ENCODE data around the gene KRTAP2-2.
"Not testable (repeated sequence)": the region's sequence is repeated elsewhere in the genome, so short reads cannot be mapped to it uniquely, and the experiment has no call there.

Gene KRTAP2-2, protein sequence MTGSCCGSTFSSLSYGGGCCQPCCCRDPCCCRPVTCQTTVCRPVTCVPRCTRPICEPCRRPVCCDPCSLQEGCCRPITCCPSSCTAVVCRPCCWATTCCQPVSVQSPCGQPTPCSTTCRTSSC

DNA sequence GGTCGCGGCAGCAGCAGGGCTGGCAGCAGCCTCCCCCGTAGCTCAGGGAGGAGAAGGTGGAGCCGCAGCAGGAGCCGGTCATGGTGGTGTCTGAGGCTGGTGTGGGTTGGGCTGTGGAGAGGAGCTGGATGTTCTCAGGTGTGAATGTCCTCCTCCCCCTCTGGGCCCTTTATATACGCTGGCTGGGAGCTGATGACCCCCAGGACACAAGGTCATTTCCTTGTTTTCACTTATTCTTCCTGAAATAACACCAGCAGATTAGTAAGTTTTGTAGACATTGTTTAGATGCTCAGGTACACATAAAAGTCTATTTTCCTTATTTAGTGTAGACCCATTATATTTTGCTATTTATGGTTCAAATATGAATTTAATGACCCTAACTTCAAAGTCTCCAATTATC is at the start of gene KRTAP2-2:
Gene KRTAP2-2, minus strand, starts transcription at position 101 of the 400 bp plus-strand sequence. Its CDS starts 19 bp downstream, at position 82.
- not testable (repeated sequence) for DNase-seq

DNA sequence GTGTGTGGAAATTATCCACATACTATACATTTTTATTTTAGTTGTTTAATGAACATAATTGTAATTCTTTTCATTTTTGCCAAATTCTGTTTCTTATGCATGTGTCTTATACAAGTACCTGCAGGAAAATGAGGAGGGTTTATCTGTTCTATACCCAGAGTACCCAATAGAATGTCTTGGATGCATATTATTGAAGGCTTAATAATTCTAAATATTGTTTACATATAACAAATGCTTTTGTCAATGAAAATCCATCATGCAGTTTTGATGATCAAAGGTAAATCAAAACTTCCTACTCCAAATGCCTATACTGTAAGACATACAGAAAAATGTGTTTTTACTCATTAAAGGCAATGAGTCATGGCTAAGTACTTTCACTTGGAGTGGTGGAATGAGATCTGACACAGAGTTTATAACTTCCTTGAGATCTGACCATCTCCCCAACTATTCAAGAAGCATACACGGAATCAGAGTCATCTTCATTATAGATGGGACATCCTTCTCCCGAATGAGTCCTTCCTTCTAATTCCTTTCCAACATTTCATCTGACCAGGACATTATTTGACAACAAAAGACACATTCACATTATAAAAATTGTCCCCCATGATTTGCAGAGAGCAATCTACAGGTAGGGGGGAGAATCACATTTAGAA is 49.5 kb upstream of the KRTAP2-2 start:
- not testable (repeated sequence) for DNase-seq

DNA sequence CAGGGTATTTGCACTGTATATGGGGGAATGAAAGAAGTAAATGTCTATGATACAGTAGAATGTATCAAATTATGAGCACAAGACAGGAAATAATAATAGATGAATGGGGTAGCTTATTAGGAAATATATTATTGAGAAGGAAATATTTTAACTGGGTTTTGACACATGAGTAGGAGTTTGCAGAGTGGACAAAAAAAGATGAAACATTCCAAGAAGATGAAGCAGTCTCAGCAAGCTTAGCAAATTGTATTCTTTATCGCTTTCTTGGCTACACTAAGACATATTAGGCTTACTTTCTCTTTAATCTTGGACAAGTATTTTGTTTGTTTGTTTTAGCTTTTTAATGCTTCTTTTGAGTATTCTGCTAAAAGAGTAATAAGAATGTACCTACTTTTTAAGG is 48.9 kb upstream of the KRTAP2-2 start:
- no peak for DNase-seq

DNA sequence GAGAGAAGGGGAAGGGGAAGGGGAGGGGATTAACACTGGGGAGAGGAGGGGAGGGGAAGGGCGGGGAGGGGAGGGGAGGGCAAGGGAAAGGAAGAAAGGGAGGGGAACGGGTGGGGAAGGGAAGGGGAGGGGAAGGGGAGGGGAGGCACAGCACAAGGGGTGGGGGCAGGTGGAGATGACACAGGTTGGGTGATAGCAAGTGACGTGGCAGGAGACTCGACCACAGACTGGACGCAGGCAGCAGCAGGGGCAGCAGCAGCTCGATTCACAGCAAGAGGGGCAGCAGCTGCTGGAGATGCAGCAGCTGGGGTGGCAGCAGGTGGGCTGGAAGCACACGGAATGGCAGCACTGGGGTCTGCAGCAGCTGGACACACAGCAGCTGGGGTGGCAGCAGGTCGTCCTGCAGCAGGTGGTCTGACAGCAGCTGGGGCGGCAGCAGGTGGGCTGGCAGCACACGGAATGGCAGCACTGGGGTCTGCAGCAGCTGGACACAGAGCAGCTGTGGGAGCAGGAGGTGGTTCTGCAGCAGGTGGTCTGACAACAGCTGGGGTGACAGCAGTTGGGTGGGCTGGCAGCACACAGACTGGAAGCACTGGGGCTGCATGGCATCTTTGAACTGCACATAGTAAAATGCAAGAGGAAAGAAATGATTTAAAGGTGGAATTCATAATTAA is 46.7 kb upstream of the KRTAP2-2 start, which contains the start of gene KRTAP4-16:
Gene KRTAP4-16, minus strand, starts transcription at position 624 of the 674 bp plus-strand sequence. Its CDS starts 0 bp downstream, at position 624.
- no peak for DNase-seq

DNA sequence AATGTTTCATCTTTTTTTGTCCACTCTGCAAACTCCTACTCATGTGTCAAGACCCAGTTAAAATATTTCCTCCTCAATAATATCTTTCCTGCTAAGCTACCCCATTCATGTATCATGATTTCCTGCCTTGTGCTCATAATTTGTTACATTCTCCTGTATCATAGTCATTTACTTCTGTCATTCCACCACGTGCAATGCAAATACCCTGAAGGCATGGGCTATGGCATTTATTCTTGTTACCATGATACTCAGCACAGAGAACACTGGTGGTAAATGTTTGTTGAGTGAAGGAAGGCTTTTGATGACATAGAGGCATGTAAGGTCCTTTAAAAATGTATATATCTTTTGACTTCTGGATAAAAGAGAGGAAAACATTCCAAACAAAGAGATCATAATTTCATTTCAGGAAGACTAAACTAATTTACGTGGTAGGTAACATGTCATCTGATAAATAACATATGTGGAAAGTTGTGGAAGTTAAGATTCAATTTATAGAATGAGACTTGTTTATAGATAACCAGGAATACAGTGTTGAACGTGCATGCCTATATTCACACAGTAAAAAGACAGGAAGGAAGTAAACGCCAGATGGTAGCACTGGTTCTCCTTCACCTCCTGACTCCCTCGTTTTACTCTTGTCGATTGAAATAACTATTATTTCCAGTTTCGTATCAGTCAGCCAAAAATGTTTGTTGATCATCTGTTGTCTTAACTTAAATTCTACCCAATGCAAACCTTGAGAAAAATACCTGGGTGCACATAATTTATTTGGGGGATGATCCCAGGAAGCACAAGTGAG is 44.9 kb upstream of the KRTAP2-2 start:
- DNase-seq = not testable (repeated sequence)

DNA sequence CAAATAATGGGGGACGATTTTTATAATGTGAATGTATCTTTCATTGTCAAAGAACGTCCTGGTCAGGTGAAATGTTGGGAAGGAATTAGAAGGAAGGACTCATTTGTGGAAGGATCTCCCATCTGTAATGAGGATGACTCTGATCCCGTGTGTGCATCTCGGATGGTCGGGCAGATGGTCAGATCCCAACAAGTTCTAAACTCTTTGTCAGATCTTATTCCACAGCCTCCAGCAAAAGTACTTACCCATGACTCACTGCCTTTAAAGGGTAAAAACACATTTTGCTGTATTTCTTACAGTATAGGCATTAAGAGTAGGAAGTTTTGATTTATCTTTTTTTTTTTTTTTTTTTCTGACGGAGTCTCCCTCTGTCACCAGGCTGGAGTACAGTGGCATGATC is 43.5 kb upstream of the KRTAP2-2 start:
- DNase-seq = no peak

DNA sequence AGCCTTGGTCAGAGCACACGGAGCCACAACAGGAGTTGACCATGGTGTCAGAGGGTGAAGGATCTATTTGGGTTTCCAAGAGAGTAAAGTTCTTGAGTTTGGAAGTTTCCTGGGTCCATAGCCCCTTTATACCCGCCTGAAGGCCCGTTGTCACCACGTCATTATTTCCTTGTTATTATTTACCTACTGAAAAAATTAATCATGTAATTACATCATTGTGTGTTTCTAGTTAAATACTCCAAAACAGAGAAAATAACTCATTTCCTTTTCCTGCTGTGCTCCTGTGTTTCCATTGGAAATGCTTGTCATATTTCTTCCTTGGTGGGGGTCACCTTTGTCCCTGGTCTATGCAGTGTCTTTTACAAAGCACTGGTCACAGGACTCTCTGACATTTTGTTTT is 43.0 kb upstream of the KRTAP2-2 start, which contains the start of gene KRTAP4-8:
Gene KRTAP4-8, minus strand, starts transcription at position 101 of the 400 bp plus-strand sequence. Its CDS starts 58 bp downstream, at position 43.
- DNase-seq = no peak

DNA sequence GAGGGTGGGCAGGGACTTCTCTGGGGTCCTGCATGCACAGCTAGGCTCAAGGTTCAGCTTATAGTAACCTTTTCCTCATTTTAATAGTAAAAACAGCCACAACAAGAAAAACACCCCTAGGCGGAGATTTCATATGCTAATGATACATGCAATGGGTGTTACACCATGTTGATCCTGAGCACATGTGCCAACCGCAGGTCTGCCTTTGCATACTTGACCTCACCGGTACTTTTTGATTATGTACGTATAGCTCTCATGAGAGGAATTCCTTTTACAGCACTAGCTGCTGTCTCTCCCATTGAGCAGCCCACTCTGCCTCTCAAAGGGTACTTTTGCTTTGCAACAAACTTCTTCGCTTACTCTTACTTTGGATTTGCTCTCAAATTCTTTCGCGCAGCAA is 41.0 kb upstream of the KRTAP2-2 start:
- no peak for DNase-seq

DNA sequence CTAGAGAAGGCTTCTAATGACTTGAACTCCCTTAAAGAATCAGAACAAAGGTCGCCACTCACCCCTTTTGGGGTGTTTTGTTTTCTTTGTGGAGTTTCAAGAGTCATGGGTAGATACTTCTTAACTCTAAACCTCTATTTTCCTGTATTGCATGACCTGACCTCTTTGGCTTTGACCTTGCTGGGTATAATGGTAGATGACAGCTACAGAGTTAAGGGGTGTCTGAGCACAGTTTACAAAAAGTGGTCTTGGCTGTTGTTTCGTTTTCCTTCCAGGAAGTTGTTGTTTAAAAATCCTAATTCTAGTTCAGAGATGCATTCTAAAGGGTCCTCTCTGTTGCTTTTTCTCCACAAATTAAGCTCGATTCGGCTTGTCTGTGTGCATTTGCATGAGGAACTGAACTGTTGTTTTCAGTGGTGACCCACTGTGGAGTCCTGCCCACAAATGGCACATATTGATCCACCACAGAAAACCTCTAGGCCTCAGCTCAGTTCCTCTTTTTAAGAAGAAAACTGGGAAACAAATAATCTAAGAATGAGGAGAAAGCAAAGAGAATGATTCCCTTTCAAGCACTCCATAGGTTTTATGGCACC is 33.8 kb upstream of the KRTAP2-2 start:
- DNase-seq = not testable (repeated sequence)

DNA sequence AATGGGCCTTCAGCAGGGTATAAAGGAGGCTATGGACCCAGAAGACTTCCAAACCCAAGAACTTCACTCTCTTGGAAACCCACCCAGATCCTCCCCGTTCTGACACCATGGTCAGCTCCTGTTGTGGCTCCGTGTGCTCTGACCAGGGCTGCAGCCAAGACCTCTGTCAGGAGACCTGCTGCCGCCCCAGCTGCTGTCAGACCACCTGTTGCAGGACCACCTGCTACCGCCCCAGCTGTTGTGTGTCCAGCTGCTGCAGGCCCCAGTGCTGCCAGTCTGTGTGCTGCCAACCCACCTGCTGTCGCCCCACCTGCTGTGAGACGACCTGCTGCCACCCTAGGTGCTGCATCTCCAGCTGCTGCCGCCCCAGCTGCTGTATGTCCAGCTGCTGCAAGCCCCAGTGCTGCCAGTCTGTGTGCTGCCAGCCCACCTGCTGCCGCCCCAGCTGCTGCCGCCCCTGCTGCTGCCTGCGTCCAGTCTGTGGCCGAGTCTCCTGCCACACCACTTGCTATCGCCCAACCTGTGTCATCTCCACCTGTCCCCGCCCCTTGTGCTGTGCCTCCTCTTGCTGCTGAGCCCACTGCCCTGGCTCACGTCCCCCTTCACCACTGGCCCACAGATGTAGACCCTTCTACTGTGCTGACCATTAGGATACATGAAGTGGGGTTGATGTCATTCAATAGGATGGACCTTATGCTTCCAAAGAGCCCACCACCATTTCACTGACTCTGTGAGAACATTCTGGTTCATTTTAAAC is 29.2 kb upstream of the KRTAP2-2 start, which contains the start of gene KRTAP4-7:
Gene KRTAP4-7, plus strand, starts transcription at position 51 of the 757 bp plus-strand sequence. Its CDS starts 57 bp downstream, at position 108.
- DNase-seq = not testable (repeated sequence)

DNA sequence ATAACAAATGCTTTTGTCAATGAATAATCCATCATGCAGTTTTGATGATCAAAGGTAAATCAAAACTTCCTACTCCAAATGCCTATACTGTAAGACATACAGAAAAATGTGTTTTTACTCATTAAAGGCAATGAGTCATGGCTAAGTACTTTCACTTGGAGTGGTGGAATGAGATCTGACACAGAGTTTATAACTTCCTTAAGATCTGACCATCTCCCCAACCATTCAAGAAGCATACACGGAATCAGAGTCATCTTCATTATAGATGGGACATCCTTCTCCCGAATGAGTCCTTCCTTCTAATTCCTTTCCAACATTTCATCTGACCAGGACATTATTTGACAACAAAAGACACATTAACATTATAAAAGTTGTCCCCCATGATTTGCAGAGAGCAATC is 28.4 kb upstream of the KRTAP2-2 start:
- not testable (repeated sequence) for DNase-seq

DNA sequence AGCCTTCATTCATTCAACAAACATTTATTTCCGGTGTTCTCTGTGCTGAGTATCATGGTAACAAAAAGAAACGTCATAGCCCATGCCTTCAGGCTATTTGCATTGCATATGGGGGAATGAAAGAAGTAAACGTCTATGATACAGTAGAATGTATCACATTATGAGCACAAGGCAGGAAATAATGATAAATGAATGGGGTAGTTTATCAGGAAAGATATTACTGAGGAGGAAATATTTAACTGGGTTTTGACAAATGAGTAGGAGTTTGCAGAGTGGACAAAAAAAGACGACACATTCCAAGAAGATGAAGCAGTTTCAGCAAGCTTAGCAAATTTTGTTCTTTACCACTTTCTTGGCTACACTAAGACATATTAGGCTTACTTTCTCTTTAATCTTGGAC is 27.6 kb upstream of the KRTAP2-2 start:
- DNase-seq = no peak

DNA sequence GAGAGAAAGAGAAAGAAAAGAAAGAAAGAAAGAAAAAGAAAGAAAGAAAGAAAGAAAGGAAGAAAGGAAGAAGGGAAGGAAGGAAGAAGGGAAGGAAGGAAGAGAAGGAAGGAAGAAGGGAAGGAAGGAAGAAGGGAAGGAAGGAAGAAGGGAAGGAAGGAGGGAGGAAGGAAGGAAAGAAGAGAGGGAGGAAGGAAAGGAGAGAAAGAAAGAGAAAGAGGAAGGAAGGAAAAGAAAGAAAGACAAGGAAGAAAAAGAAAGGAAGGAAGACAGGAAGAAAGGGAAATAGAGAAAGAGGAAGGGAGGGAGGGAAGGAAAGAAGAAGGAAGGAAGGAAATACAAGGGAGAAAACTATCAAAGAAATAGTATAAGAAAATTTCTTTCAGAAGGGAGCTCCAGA is 21.8 kb upstream of the KRTAP2-2 start:
- no peak for DNase-seq

DNA sequence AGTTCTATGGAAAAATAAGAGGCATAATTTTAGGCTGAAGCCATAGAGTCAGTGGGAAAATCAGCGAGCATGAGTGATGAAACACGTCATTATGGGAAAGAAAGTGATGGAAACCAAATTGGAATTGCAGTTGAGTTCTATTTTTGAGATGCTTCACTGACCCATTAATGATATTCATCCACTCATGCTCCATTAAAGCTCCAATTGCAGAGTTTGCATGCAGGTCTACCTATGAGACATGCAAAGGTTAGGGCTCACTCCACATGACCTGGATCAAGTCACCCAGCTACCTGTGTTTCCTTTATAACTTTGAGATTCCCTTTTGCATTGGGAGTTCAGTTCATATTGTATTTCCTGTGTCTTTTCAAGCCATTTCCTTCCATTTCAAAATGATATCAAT is 18.6 kb upstream of the KRTAP2-2 start:
- no peak for DNase-seq

DNA sequence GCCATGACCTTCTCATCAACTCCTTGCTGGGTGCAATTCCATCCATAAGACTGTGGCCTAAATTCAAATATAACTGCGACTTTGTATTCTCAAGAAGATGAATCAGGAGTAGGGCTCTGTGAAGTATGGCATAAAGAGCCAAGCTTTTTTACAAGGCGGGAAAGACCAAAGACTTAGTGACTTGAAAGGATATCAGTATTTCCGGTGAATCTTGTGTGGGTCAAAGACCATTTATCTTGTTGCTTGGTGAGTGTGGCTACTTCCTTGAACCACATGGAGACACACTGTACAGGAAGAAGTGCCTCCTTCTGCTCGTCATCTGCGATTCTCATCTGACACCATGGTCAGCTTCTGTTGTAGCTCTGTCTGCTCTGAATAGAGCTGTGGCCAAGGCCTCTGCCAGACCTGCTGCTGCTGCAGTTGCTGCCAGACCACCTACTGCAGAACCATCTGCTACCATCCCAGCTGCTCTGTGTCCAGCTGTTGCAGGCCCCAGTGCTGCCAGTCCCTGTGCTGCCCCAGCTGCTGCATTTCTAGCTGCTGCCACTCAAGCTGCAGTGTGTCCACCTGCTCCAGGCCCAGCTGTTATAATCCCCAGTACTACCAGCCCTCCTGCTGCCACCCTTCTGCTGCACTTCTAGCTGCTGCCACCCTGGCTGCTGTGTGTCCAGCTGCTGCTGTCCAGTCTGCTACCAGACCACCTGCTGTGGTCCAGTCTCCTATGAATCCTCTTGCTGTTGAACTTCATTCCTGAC is 16.8 kb upstream of the KRTAP2-2 start:
- DNase-seq = no peak

DNA sequence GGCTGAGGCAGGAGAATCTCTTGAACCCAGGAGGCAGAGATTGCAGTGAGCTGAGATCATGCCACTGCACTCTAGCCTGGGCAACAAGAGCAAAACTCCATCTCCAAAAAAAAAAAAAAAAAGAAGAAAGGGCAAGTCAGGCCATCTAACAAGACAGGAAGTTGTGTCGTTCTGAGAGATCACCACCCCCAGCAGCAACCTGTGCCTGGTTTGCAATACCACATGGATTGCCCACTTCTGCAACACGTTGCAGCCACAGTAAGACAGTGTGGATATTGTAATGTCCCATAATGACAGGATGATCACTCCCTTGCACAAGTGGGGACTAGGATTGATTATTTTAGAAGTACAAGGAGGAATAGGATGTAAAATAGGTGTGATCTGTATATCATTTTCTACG is 14.0 kb upstream of the KRTAP2-2 start:
- no peak for DNase-seq

DNA sequence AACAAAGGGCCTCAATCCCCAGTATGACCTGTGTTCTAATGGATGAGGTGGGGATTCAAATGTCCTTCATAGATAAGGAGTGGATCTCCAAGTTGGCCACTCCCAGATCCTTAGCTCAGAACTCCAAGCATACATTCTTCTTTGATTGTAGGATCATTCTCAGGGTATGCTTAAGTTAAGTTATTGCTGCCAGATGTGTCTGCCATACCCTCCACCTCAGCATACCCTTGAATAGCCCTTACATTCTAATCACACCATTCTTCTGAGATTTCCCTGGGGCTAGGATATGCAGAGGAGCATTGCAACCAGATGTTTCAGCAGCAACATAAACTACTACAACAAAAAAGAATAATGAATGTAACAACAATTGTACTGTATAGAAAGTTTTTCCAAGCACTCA is 12.3 kb upstream of the KRTAP2-2 start:
- no peak for DNase-seq

DNA sequence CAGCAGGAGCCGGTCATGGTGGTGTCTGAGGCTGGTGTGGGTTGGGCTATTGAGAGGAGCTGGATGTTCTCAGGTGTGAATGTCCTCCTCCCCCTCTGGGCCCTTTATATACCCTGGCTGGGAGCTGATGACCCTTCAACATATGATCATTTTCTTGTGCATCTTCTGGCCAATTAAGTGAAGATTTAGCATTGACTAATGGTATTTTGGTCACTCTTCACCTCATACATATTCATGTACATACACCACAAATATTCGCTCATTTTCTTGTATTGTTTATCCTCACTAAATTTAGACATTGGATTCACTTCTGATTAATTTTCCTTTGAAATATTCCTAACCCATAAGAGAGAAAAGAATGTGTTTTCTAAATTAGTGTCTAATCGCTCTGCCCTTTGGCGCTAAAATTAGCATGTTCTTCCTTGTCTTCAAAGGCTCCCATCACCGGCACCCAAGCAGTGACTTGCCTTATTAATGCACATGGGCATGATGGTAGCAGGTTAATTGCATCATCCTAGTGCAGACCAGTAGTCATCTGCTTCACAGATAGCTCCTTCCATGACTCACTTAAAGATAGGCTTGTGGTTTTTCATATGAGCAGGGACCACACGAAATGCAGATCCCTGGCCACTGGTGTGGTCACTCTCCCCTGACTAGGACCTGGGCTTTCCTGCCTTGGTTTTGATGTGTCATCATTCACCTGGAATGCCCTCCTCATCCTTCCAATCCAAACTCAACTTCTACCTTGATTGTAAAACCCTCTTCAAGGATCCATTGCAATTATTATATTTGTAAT is 11.0 kb upstream of the KRTAP2-2 start, which contains the start of gene KRTAP2-4:
Gene KRTAP2-4, minus strand, starts transcription at position 51 of the 796 bp plus-strand sequence. Its CDS starts 34 bp downstream, at position 17.
- no peak for DNase-seq

DNA sequence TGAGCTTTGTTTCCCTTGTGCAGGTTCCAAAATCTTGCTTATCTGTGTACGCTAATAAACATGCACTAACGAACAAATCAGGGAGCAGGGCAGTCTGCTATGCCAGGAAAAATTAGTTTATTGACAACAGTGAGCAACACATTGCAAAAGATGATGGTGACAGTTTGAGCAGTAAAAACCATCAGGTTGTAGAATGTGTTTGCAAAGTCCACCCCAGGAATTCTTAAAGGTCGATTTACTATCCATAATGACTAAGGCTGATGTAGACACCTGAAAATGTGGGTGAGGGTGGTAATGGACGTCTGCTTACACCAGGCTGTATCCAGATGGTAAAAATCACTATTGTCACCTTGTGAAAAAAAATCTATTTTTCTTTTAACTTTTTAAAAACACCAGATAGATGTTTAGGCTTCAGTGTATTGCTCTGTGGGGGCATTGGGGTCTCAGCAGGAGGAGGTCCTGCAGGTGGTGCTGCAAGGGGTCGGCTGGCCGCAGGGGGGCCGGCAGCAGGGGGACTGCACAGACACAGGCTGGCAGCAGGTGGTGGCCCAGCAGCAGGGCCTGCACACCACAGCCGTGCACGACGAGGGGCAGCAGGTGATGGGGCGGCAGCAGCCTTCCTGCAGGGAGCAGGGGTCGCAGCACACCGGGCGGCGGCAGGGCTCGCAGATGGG is 10.1 kb upstream of the KRTAP2-2 start:
- DNase-seq = not testable (repeated sequence)
